ENCODE results near the gene UTY.
"Not testable (repeated sequence)": the region's sequence is repeated elsewhere in the genome, so short reads cannot be mapped to it uniquely, and the experiment has no call there.

Gene UTY

DNA sequence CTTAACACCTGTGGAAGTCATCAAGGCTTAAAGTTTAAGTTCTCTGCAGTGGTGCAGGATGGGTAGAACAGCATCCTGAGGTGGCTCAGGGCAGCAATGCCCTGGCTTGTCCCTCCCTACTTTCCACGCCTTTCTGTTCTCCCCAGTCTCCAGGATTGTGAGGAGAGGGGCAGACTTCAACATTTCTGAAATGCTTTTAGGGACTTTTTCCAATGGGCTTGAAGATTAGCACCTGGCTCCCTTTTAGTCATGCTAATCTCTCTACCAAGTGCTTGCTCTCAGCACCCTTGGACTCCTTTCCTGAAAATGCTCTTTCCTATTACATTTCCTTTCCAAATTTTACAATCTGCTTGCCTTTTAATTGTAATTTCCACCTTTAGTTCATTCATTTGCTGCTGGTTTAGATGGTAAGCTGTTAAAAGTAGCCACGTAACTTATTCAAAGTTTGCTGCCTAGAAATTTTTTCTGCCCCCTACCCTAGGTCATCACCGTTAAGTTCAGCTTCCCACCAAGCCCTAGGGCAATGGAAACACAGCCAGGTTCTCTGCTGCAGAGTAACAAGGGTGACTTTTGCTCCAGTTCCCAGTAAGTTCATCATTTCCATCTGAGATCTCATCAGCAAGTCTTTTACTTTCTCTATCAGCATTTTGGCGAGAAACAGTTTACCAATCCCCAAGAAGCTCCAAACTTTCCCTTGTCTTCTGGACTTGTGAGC lies 183.5 kb downstream of the UTY start:
- Mint-ChIP-seq H3K4me3 (no peak overlapping the region), H3K4me1 (no peaks in the 10 kb centered on the region), H3K27ac (no peak overlapping the region), H3K9me3 (no peaks in the 10 kb centered on the region), H3K36me3 (peaks cover 95% of the 10 kb centered on the region)
- ATAC-seq (no peak), DNase-seq (ENCODE audit: low spot score in 2 of 2) (no peak)

DNA sequence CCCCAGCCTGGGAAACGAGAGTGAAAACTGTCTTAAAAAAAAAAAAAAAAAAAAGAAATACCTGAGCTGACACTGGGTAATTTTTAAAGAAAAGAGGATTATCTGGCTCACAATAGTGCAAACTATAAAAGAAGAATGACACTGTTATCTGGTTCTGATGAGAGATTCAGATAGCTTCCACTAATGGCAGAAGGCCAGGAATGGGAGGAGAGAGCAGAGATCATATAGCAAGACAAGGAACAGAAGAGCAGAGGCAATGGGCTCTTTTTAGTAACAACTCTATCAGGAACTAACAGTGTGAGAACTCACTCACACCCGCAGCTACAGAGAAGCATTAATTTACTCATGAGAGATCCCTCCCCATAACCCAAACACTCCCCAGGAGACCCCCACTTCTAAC lies 184.8 kb downstream of the UTY start:
- DNase-seq (ENCODE audit: low spot score in 2 of 2) (no peak), ATAC-seq (no peak)
- no peak overlapping the region for H3K27ac Mint-ChIP-seq
- H3K4me3 Mint-ChIP-seq, result no peak overlapping the region
- peaks cover 95% of the 10 kb centered on the region for H3K36me3 Mint-ChIP-seq
- no peaks in the 10 kb centered on the region for H3K4me1 Mint-ChIP-seq
- H3K9me3 Mint-ChIP-seq, result no peaks in the 10 kb centered on the region

DNA sequence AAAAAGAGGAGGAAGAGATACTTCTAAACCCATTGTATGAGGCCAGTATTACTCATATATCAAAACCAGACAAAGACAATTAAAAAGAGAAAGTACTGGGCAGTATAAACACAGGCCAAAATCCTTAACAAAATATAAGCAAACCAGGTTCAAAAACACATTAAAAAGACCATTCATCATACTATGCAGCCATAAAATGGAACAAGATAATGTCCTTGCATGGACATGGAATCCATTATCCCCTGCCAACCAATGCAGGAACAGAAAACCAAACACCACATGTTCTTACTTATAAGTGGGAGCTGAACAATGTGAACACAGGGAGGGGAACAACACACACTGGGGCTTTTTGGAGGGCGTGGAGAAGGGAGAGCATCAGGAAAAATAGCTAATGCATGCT lies 188.6 kb downstream of the UTY start:
- H3K4me3 Mint-ChIP-seq, result no peak overlapping the region

GRCh38 chrY:13282151-13283054 lies 197.4 kb downstream of the UTY start:
- H3K9me3 Mint-ChIP-seq; DNase-seq (ENCODE audit: low spot score in 2 of 2); H3K4me1 Mint-ChIP-seq; ATAC-seq; H3K27ac Mint-ChIP-seq; H3K4me3 Mint-ChIP-seq: not testable (repeated sequence)
- H3K36me3 Mint-ChIP-seq, result peaks cover 65% of the 10 kb centered on the region

More for the DNA sequence above, 188.6 kb downstream of the UTY start:
- Mint-ChIP-seq H3K36me3 (peaks cover 89% of the 10 kb centered on the region), H3K9me3 (no peaks in the 10 kb centered on the region), H3K27ac (no peak overlapping the region), H3K4me1 (no peaks in the 10 kb centered on the region)
- ATAC-seq, result no peak
- no peak for DNase-seq (ENCODE audit: low spot score in 2 of 2)

DNA sequence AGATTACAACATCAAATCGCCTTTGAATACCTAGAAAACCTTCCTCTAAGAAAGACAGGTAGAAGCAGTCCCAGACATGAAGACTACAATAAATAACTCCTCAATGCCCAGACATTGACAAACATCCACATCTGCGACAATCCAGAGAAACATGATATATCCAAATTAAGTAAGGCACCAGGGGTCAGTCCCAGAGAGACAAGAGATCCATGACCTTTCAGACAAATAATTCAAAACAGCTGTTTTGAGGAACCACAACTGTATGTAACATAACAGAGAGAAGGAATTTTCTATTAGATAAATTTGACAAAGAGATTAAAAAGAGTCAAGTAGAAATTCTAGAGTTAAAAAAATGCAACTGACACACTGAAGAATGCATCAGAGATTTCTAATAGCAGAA lies 200.3 kb downstream of the UTY start:
- no peak overlapping the region for H3K27ac Mint-ChIP-seq
- H3K4me1 Mint-ChIP-seq, result peaks cover 4% of the 10 kb centered on the region
- H3K9me3 Mint-ChIP-seq, result no peaks in the 10 kb centered on the region
- H3K36me3 Mint-ChIP-seq, result peaks cover 50% of the 10 kb centered on the region
- DNase-seq (ENCODE audit: low spot score in 2 of 2) (no peak), ATAC-seq (no peak)
- no peak overlapping the region for H3K4me3 Mint-ChIP-seq

DNA sequence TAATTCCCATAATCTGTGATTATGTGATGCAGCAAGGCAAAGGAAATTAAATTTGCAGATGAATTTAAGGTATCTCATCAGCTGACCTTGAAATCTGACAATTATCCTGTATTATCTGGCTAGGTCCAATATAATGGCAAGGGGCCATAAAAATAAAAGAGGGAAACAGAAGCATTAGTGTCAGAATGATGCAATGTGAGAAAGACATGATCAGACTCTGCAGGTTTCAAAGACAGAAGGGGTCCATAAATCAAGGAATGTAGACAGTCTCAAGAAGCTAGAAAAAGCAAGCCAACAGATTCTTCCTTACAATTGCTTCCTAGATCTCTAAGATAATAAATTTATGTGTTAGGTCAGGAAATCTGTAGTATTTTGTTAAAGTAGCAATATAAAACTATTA lies 208.1 kb downstream of the UTY start:
- Mint-ChIP-seq H3K9me3 (peaks cover 3% of the 10 kb centered on the region), H3K4me3 (no peak overlapping the region), H3K36me3 (peaks cover 45% of the 10 kb centered on the region), H3K4me1 (peaks cover 17% of the 10 kb centered on the region), H3K27ac (no peak overlapping the region)
- ATAC-seq (no peak), DNase-seq (ENCODE audit: low spot score in 2 of 2) (no peak)

GRCh38 chrY:13253941-13254440 lies 225.8 kb downstream of the UTY start:
- not testable (repeated sequence) for ATAC-seq; H3K4me1 Mint-ChIP-seq; H3K27ac Mint-ChIP-seq; H3K9me3 Mint-ChIP-seq; H3K4me3 Mint-ChIP-seq; DNase-seq (ENCODE audit: low spot score in 2 of 2)
- H3K36me3 Mint-ChIP-seq, result peaks cover 48% of the 10 kb centered on the region

DNA sequence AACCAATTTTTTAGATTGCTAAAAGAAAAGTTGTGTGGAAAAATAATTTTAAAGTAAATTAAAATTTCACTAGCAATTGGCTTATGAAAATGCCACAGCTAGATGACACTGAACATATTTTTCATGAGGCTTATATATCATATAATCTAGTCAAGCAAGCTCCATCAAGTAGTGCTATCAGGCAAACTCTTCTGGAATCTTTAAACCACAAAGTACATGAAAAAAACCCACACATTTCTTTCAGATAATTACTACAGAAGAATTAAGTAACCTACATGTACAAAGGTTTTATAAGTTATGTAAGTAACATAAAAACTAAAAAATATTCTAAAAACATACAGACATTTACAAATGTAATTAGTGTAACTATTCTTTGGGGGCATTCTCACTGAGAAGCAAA lies 229.4 kb downstream of the UTY start:
- Mint-ChIP-seq H3K4me3 (no peak overlapping the region), H3K27ac (no peak overlapping the region), H3K4me1 (no peaks in the 10 kb centered on the region), H3K9me3 (no peaks in the 10 kb centered on the region), H3K36me3 (peaks cover 48% of the 10 kb centered on the region)
- DNase-seq (ENCODE audit: low spot score in 2 of 2) (no peak), ATAC-seq (no peak)

GRCh38 chrY:13243716-13244115 lies 236.1 kb downstream of the UTY start:
- no peak for ATAC-seq
- H3K9me3 Mint-ChIP-seq, result no peaks in the 10 kb centered on the region
- no peak overlapping the region for H3K4me3 Mint-ChIP-seq
- DNase-seq (ENCODE audit: low spot score in 2 of 2), result no peak
- no peak overlapping the region for H3K27ac Mint-ChIP-seq
- peaks cover 30% of the 10 kb centered on the region for H3K36me3 Mint-ChIP-seq
- peaks cover 5% of the 10 kb centered on the region for H3K4me1 Mint-ChIP-seq

GRCh38 chrY:13233901-13234300 lies 245.9 kb downstream of the UTY start:
- no peaks in the 10 kb centered on the region for H3K4me1 Mint-ChIP-seq
- ATAC-seq, result no peak
- H3K36me3 Mint-ChIP-seq, result peaks cover 24% of the 10 kb centered on the region
- no peak overlapping the region for H3K27ac Mint-ChIP-seq
- no peak for DNase-seq (ENCODE audit: low spot score in 2 of 2)
- no peak overlapping the region for H3K4me3 Mint-ChIP-seq
- peaks cover 16% of the 10 kb centered on the region for H3K9me3 Mint-ChIP-seq

- Mint-ChIP-seq H3K9me3 (peaks cover 16% of the 10 kb centered on the region), H3K4me3 (no peak overlapping the region)
Observed at GRCh38 chrY:13233118-13233517, 246.7 kb downstream of the UTY start.

GRCh38 chrY:13227354-13227953 lies 252.4 kb downstream of the UTY start:
- no peak overlapping the region for H3K4me3 Mint-ChIP-seq
- H3K27ac Mint-ChIP-seq, result no peak overlapping the region
- peaks cover 11% of the 10 kb centered on the region for H3K9me3 Mint-ChIP-seq
- peaks cover 7% of the 10 kb centered on the region for H3K36me3 Mint-ChIP-seq
- DNase-seq (ENCODE audit: low spot score in 2 of 2) (no peak), ATAC-seq (no peak)
- no peaks in the 10 kb centered on the region for H3K4me1 Mint-ChIP-seq

More at GRCh38 chrY:13233118-13233517, 246.7 kb downstream of the UTY start:
- H3K4me1 Mint-ChIP-seq, result no peaks in the 10 kb centered on the region
- H3K36me3 Mint-ChIP-seq, result peaks cover 16% of the 10 kb centered on the region
- no peak overlapping the region for H3K27ac Mint-ChIP-seq
- no peak for ATAC-seq
- DNase-seq (ENCODE audit: low spot score in 2 of 2), result no peak

DNA sequence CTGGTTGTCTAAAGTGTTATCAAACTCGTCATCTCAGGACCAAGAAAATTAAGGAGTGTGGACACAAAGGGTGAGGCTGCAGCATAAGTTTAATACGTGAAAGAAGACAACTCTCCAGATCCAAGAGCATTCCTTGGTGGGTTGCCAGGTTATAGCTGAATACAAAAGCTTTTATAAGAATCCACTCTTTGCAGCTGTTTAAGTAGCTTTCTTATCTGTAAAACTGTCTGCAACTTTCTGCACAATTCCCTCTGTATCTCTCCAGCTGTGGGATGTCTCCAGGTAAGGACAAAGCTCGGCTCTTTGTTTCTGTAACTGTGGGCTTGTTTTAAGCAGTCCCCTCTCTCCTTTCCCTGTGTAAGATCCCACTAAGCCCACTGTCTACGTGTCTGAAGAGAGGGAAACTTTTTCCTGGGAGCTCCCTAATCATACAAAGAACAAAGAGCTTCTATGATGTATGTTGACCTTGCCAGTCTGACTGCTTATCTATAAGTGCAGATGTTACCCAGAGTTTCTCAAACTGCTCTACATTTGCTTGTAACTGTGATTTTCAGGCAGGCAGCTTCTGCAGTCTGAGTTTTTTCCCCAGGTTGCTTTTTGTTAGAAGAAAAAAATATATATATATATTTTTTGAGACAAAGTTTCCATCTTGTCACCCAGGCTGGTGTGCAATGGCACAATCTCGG lies 268.7 kb downstream of the UTY start:
- Mint-ChIP-seq H3K9me3 (no peaks in the 10 kb centered on the region), H3K4me1 (no peaks in the 10 kb centered on the region), H3K27ac (no peak overlapping the region), H3K36me3 (no peaks in the 10 kb centered on the region), H3K4me3 (no peak overlapping the region)
- DNase-seq (ENCODE audit: low spot score in 2 of 2), result no peak
- no peak for ATAC-seq

GRCh38 chrY:13205214-13205613 lies 274.6 kb downstream of the UTY start:
- Mint-ChIP-seq H3K27ac (no peak overlapping the region), H3K36me3 (no peaks in the 10 kb centered on the region), H3K4me1 (no peaks in the 10 kb centered on the region), H3K4me3 (no peak overlapping the region), H3K9me3 (peaks cover 3% of the 10 kb centered on the region)
- ATAC-seq, result no peak
- DNase-seq (ENCODE audit: low spot score in 2 of 2), result no peak
